WTC11 (cell line): ENCODE results near the gene SPIRE1.

Source experiments
- NFATC4 ChIP-seq: fragments of 250-450 bp; sonication (Bioruptor Pico); IDR thresholded peaks from 2 replicates; pipeline ENCODE4 v1.9.0; 2021; ENCODE audit warnings: mild to moderate bottlenecking
- ZBTB21 ChIP-seq: sonication (generic); formaldehyde crosslinking; IDR thresholded peaks from 2 replicates; pipeline ENCODE4 v1.8.1; 2023; ENCODE audit warnings: mild to moderate bottlenecking, missing genetic modification reagents, borderline replicate concordance
- TF ChIP-seq, protein P1 (sequence below): fragments of 200-600 bp; IDR thresholded peaks from 2 replicates; pipeline ENCODE4 v1.8.0; 2022; ENCODE audit warnings: antibody characterized with exemption
- TF ChIP-seq, protein P2 (sequence below): sonication (generic); formaldehyde crosslinking; IDR thresholded peaks from 2 replicates; pipeline ENCODE4 v1.8.0; 2022; ENCODE audit warnings: mild to moderate bottlenecking, missing genetic modification reagents

DNA sequence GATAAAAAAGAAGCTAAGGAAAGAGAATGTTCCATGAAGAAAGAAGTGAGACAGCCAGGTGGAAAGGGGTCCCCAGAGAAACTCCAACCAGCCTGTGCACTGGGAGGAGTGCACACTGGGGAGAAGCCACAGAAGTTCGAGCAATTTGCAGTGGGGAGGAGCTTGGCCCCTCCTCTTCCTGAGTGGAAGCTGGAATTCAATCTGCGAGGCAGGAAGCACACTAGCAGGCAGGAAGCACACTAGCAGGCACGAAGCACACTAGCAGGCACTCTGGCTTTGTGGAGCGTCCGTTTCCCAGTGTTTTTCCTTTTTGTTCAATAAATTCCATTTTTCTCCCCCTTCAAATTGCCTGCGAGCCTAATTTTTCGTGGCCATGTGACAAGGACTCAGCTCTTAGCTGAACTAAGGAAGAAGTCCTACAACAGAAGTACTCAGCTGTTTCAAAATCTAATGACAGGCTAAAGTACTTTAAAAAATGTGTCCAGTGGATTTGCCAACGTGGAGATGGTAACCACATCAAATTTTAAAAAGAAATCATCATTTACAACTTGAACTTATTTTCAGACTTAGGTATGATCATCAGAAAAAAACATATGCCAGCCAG lies 21.4 kb upstream of the SPIRE1 start:
- TF ChIP-seq, protein P1, sequence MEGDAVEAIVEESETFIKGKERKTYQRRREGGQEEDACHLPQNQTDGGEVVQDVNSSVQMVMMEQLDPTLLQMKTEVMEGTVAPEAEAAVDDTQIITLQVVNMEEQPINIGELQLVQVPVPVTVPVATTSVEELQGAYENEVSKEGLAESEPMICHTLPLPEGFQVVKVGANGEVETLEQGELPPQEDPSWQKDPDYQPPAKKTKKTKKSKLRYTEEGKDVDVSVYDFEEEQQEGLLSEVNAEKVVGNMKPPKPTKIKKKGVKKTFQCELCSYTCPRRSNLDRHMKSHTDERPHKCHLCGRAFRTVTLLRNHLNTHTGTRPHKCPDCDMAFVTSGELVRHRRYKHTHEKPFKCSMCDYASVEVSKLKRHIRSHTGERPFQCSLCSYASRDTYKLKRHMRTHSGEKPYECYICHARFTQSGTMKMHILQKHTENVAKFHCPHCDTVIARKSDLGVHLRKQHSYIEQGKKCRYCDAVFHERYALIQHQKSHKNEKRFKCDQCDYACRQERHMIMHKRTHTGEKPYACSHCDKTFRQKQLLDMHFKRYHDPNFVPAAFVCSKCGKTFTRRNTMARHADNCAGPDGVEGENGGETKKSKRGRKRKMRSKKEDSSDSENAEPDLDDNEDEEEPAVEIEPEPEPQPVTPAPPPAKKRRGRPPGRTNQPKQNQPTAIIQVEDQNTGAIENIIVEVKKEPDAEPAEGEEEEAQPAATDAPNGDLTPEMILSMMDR: no peak
- TF ChIP-seq ZBTB21 (CRISPR knock-in tag) (no peak), NFATC4 (CRISPR knock-in tag) (no peak)
- TF ChIP-seq, protein P2, sequence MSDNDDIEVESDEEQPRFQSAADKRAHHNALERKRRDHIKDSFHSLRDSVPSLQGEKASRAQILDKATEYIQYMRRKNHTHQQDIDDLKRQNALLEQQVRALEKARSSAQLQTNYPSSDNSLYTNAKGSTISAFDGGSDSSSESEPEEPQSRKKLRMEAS: no peak
